OCI-M2 (cell line): ENCODE measurements around the gene ENTPD8.

Source experiments
- DNase-seq: peaks from one replicate; lab custom pipeline; 2025; ENCODE audit not compliant: unreplicated experiment; lab: John Stamatoyannopoulos, UW

Gene ENTPD8, protein sequence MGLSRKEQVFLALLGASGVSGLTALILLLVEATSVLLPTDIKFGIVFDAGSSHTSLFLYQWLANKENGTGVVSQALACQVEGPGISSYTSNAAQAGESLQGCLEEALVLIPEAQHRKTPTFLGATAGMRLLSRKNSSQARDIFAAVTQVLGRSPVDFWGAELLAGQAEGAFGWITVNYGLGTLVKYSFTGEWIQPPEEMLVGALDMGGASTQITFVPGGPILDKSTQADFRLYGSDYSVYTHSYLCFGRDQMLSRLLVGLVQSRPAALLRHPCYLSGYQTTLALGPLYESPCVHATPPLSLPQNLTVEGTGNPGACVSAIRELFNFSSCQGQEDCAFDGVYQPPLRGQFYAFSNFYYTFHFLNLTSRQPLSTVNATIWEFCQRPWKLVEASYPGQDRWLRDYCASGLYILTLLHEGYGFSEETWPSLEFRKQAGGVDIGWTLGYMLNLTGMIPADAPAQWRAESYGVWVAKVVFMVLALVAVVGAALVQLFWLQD

GRCh38 chr9:137441289-137441934 lies at the start of gene ENTPD8:
Gene ENTPD8, minus strand, starts transcription at chr9:137441357. Its CDS starts 3,072 bp downstream, at chr9:137438285.
- no peak for DNase-seq

DNA sequence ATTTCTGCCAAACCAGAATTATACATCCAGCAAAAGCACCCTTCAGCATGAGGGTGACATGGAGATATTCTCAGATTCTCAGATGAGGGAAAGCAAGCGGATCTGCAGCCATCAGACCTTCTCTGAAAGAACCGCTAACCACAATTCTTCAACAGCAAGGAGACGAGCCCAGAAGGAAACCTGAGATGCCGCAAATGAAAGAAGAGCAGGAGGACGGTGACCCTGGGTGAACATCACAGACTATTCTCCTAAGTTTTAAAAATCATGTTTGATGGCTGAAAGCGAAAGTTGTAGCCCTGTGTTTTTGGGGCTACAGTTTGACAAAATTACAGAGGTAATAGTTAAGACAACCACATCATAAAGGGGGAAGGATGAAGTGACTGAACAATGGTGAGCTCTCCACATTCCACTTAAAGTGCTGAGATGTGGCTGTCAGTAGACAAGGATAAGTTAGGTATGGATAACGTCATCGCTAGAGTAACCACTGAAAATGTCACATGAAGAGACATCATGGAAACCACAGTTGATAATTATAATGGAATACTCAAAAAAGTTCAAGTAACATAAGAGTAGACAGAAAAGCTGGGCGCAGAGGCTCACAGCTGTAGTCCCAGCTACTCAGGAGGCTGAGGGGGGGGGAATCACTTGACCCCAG lies 49.5 kb upstream of the ENTPD8 start:
- DNase-seq = no peak

DNA sequence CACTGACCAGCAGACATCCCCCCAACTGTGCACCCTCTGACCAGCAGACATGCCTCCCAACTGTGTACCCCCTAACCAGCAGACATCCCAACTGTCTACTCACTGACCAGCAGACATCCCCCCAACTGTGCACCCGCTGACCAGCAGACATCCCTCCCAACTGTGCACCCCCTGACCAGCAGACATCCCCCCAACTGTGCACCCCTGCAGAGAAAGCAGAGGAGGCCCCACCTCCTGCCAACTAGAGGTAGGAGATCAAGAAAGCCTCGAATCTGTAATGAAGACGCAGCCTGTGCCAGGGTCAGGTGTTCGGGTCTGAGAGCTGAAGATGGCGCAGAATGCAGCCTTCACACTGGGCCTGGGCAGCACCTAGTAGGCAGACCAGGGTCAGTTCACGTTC lies 47.7 kb upstream of the ENTPD8 start:
- no peak for DNase-seq

GRCh38 chr9:137488327-137488653 lies 47.1 kb upstream of the ENTPD8 start:
- no peak for DNase-seq

- no peak for DNase-seq
These were observed 46.5 kb upstream of the ENTPD8 start for GRCh38 chr9:137487454-137488326.

DNA sequence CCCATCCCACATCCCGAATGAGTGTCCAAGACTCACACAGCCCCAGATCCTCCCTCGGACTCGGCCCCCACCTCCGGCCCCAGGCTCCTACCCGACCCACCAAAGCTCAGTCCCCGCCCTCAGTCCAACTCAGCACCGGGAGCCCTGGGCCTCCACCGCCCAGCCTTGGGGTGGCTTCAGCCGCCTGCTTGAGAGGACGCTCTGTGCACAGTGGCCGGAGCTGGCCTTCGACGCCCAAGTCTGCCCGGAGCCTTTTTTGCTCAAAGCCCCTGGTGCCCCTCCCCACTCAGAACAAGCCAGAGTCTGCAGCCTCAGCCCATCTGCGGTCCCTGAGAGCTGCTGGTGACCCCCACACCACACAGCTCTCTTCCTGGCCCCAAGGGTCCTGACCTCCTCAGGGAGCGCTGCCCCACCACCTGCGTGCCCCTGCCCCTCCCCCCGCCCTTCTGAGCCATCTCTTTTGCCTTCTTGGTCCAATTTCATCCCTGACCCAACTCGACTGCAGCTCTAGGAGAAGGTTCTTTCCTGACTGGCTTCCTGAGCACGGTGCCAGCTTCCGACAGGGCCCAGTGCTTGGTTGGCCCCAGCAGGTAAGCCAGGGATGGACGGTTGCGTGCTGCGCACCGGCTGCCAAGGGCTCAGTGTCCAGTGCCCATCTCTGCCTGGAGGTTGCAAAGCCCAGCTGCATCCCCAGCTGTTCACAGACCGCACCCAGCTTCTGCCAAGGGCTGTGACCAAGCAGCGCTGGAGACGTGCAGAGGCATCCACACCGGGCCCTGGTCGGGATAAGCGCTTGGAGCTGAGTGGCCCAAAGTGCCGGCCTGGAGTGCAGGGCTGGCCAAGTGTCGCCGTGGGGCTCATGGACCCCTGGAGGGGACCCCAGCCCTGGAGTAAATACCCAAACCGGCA lies 45.6 kb upstream of the ENTPD8 start:
- DNase-seq = no peak

DNA sequence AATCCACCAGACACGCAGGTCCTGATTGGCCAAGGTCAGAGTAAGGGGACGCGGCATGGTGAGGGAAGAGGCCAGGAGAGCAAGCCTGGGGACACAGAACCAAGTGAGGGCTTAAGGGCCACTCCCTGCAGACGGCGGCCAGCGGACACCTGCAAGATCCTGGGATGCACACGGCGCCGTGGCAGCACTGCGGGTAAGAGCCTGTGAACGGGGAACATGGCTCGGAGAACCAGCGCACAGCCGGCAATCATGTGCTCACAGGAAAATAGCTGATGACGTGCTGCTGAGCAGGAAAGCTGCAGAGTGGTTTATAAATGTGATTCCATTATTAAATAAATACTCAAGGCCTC lies 45.0 kb upstream of the ENTPD8 start:
- DNase-seq = no peak

- DNase-seq = no peak
These were observed 44.4 kb upstream of the ENTPD8 start for GRCh38 chr9:137485343-137486140.

DNA sequence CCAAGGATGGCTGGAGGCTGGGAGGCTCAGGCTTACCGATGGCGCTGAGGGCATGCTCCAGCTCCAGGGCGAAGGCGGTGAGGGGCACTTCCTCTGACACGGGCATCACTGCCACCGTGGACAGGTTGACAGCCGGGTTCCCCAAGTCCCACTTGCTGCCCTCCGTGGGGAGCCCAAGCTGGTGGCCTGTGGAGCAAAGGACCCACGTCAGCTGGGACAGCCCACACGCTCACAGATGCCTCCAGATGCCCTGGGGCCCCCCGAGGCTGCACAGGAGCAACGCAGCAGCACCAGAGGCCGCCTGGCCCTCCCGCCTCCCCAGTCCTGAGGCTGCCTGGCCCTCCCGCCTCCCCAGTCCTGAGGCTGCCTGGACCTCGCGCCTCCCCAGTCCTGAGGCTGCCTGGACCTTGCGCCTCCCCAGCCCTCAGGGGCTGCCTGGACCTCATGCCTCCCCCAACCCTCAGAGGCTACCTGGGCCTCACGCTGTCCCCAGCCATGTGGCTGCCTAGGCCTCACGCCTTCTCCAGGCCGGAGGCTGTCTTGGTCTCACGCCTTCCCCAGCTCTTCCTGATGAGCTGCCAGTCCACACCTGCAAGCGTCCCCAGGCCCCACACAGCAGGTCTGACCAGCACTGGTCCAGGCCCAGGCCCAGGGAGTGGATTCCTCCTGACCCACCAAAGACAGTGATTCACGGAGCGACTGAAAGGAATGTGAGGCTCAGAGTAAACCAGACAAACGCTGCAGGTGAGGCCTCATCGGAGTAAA lies 43.6 kb upstream of the ENTPD8 start:
- no peak for DNase-seq

DNA sequence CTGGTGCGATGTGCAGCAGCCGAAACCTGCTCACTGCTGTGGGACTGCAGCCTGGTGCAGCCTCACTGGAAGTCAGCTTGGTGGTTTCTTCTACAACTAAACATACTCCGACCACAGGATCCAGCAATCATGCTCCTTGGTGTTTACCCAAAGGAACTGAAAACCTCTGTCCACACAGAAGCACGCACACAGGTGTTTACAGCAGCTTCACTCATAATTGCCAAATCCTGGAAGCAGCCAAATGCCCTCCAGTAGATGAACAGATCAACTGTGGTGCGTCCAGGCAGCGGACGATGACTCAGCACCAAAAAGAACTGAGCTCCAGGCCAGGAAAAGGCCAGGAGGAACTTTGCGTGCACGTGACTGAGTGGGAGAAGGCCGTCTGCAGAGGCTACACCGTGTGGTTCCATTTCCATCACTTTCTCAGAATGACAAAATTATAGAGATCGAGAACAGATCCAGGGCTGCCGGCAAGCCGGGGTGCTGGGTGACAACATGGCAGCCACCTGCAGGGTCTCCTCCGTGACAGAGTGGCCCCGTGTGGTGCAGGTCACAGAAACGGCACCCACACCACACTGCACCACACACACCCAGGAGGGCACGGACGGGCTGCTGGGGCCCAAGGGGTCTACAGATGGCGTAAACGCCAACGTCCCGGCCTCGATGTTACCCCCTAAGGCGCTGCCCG lies 41.1 kb upstream of the ENTPD8 start:
- DNase-seq = no peak

DNA sequence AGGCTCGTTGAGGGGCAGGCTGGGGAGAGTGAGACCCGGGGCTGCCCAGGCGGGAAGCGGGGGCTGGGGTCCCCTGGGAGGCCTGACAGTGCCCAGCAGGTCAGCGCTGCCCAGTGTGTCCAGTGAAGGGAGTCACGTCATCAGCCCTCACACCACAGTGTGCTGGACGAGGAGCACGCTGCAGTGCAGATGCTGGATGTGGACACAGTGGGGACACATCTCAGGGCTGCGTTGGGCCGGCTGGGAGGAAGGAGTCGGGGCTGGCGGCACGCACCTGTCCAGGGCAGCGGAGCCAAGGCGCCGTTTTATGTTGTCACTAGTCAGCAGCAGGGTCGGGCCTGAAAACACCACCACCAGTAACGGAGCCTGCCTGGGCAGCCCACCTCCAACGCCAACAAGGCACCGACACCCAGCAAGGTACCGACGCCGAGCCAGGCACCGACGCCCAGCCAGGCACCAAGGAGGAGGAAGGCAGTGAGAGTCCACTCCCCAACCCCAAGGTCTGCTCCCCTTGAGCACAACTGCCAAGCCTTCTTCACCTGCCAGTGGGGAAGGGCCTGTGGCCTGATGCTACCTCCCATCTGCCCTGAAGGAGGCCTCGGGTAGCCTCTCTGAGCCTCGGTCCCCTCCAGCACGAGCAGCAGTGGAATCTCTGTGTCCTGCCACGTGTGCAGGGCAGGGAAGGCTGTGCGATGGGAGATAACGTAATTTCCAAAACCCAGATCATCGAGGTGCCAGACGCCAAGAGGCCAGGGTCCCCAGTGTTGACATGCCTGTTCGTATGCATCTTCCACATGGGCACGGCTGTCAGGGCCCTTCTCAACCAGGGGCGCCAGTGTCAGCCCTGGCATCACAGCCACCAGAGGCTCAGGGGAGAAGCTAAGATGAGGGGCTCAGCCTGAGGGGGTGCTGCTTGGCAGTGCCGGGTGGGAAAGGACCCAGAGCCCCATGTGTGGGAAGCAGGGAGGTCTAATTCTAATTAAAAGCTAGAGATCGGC lies 39.8 kb upstream of the ENTPD8 start:
- no peak for DNase-seq

GRCh38 chr9:137479892-137480685 lies 38.9 kb upstream of the ENTPD8 start:
- no peak for DNase-seq

DNA sequence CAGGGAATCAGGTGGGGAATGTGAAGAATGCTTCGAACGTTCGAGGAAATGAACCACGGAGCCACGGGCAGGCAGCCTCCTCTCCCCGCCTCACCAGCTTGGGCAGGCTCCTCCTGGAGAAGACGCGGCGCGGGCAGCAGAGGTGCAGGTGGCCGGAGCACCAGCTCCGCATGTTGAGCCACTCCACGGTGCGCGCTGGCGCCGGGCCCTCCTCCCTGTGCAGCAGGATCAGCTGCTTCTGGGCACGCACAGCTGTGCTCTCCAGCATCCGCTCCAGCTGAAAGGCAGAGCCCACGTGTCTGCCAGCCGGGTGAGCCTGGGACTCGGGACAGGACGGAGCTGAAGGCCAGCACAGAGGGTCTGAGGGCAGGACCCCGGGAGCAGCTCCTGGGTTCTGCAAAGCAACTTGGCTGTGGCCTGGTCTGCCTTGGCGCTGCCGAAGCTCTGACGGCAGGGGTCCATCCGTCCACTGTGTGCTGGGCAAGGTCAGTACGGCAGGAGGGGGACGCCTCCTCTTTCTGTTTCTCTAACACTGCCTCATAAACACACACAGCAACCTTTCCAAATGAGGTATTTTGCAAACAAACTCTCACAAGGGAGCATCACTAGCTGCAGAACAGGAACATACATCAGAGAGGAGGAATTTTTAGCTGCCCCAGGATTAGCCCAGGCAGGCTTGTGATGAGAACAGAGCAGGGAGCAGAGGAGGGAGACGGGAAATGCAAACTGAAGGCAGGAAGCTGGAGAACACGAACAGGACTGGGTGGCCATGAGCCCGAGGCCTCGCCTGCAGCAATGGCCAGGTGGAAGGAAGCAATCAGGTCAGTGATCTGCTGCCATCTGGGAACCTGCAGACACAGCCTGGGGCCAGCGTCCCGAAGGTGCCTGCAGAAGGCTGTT lies 38.1 kb upstream of the ENTPD8 start:
- DNase-seq = no peak

DNA sequence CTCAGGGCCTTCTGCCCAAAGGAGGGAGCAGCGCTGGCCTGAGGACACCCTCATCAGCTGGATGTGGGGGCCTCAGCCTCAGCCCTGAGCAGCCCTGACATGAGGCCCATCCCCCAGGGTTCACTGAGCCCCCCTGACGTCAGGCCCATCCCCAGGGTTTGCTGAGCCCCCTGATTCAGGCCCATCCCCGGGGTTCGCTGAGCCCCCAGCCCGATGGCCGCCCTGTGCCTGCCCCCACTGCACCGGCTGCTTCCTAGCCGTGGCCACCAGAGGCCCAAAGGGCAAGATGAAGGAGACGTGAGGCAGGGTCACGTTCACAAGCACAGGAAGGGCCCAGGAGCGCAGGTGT lies 37.4 kb upstream of the ENTPD8 start:
- no peak for DNase-seq
